ELF-1 (cell line): ENCODE data around the gene WFDC12.
"Not testable (repeated sequence)": the region's sequence is repeated elsewhere in the genome, so short reads cannot be mapped to it uniquely, and the experiment has no call there.

Experiments
- DNase-seq: peaks from one replicate; pipeline ENCODE4 v3.0.0-alpha.2; 2016; ENCODE audit warnings: low read depth, low spot score

Gene WFDC12, protein sequence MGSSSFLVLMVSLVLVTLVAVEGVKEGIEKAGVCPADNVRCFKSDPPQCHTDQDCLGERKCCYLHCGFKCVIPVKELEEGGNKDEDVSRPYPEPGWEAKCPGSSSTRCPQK

DNA sequence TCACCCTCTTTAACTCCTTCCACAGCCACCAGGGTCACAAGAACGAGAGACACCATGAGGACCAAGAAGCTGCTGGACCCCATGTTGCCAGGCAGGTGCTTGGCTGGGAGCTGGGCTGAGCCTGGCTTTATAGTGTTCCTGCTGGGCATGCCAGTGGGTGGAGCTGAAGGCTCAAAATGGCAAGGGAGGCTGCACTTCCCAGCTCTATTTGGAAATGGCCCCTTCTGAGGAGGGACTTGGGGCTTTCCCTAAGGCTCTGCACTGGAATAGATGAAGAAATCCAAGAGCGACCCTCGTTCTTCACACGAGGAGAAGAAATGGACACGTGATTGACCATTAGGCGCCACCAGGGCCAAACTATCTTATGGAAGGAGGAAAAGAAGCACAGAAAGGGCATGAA lies at the start of gene WFDC12:
WFDC12 (minus strand) TSS at position 101 of the 400 bp plus-strand sequence; CDS start at position 83, 18 bp downstream.
- no peak for DNase-seq

DNA sequence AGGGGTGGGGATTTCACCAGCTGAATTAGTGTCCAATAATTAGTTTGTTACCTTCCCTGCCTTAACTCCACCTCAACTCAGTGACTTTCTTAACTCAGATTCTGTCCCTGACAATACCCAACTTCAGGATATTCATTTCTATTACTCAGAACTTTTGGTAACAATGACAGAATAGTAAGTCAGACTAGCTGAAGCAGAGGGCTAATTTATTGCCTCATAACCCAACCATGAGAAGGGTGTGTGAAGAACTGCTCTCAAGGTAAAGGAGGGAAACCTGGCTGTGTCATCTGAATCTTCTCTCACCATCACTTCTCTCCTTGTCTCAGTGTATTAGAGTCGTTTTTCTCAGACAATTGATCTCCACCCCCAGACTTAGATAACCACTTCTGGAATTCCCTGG lies 49.3 kb upstream of the WFDC12 start:
- DNase-seq, result no peak

DNA sequence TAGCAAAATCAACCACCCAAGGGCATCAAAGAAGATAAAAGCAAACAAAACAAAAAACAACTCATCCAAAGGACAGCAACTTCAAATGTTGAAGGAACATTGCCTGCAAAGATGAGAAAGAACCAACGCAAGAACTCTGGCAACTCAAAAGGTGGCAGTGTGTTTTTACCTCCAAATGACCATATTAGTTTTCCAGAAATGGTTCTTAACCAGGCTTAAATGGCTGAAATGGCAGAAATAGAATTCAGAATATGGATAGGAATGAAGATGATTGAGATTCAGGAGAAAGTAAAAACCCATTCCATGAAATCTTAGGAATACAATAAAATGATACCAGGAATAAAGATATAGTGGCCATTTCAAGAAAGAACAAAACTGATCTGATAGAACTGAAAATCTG lies 40.6 kb upstream of the WFDC12 start:
- DNase-seq, result no peak

DNA sequence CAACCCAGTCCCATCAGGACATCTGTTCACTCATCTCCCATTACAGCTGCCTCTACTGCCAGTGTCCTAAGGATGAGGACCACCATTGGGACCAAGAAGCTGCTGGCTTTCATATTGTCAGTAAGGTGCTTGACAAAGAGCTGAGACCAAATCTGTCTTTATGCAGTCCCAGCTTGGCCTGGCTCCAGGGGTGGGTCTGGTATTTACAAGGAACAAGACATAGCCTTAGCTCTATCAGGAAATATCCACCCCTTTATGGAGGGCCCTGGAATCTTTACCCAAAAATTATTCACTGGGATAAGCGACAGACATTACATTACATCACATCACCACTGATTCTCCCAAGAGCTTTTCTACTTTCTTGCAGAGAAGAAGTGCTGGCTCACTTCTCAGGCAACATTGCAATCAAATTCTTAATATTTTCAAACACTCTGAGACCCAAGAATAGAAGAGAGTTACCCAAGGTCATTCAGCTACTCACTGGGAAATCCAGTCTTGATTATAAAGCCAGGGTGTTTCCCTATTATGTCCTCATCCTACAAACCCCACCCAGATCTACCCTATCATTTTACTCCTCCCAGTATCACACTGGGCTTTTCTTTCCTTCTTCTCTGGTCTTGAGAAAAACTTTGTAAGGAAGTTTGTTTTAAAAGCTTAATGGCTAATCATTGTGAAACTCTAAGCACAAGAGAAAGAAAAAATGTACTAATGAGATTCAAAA lies 39.0 kb upstream of the WFDC12 start:
- no peak for DNase-seq

DNA sequence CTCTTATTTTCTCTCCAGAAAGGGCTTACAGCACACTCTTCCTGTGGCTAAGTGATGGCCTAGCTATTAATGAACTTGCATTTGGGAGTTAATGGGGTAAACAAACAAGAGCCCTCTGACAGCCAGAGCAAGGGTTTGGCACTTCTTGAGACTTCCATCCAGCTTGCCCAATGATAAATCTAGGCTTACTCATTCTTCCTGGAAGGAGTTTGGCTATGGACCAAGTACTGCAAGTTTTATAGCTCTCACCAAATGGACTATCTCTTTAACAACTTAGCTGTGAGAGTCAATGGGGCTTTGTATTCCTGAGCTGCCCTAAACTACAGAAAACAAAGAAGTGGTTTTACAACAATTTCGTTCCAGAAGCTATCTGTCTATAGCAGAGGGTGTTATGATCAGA lies 33.7 kb upstream of the WFDC12 start:
- no peak for DNase-seq

DNA sequence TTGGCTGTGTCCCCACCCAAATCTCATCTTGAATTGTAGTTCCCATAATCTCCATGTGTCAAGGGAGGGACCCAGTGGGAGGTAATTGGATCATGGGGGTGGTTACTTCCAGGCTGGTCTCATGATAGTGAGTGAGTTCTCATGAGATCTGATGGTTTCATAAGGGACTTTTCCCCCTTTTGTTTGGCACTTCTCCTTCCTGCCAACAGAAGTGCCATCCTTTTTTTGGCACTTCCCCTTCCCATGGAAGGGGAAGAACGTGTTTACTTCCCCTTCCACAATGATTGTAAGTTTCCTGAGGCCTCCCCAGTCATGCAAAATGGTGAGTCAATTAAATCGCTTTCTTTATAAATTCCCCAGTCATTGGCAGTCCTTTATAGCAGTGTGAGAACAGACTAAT lies 32.4 kb upstream of the WFDC12 start:
- DNase-seq, result no peak

DNA sequence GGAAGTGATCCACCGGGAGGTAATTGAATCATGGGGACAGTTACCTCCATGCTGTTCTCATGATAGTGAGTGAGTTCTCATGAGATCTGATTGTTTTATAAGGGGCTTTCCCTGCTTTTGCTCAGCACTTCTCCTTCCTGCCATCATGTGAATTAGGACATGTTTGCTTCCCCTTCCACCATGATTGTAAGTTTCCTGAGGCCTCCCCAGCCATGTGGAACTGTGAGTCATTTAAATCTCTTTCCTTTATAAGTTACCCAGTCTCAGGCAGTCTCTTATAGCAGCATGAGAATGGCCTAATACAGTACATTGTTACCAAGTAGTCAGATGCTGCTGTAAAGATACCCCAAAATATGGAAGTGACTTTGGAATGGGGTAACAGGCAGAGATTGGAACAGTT lies 30.5 kb upstream of the WFDC12 start:
- not testable (repeated sequence) for DNase-seq

DNA sequence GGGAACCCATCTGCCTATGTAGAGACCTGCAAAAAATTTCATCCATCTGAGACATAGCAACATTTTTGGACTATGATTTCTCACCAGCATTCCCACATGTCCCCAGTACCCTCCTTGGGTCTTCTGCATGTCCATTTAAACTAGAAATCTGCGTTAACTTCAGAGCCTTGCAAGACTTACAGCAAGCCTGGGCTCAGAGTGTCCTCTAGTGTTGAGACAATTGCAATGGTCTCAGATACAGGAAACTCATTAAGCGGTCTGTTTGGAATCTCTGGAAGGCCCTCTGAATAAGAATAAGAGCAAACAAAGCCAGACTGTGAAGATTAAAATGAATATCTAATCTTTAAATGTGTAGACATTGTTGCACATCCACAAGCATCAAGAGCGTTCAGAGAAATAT lies 29.9 kb upstream of the WFDC12 start:
- no peak for DNase-seq

DNA sequence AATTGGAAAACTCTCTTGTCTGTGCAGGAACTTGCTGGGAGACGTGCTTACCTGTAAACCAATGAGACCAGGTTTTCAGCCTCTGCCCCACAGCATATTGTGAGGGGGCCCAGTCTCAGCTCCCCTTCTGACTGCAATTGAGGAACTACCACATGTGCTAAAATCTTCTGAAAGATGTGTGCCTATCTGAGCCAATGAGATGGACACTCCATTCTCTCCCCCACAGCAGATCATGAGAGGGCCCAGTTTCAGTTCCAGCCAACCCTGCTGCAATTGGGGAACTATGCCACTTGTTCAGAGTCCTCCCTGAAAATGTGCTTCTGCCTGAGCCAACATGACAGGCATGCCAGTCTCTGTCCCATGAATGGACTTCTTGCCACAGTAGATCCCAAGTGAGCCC lies 29.5 kb upstream of the WFDC12 start:
- no peak for DNase-seq

DNA sequence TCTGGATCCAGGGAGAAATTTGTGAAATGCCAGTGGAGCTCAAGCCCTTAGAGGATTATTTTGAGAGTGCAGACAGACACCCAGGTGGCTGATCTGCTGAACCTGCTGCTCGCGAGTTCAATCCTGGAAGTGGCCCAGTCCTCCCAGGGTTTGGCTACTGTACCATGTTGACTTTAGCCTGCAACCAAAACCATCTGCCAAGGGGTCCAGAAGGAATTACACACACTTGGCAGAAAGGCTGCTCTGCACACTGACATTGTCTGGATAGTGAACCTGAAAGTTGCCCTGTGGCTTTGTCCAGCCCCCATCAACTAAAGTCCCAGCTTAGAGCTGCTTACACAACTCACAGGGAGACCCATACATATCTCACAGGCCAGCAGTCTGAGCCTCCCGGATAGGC lies 28.9 kb upstream of the WFDC12 start:
- DNase-seq, result no peak

DNA sequence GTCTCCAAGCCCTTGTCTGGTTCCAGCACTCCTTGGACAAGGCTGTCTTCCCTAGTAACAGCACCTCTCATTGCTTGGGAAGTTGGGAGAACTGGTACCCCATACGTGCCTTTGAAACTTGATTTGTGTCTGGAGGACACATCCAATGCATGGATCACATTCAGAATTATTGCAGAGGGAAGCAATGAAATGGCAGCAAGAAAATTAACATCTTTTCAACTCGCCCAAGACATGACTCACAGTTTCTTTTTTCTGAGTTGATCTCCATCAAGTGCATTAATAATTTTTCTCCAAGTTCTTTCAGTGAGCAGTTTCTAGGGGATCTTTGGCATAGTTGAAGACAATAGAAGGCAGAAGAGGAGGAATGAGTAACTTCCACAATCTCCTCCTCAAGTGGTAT lies 28.1 kb upstream of the WFDC12 start:
- no peak for DNase-seq

DNA sequence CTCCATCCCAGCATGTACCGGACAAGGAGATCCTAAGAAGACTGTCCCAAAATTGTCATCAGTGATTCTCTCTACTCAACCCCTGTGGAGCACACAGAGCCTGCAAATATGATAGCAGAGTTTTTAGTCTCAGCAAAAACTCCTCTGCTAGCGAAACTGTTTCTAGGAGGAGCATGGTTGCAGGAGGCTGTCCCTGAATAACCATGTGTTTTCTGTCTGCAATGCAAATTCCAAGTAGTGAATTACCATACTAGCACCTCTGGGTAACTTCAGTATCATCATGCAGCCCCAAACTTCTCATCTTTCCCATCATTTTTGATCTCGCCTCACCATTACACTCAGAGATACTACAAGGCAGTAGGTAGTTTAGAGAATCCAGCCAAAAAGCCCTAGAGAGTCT lies 24.8 kb upstream of the WFDC12 start:
- DNase-seq, result no peak

DNA sequence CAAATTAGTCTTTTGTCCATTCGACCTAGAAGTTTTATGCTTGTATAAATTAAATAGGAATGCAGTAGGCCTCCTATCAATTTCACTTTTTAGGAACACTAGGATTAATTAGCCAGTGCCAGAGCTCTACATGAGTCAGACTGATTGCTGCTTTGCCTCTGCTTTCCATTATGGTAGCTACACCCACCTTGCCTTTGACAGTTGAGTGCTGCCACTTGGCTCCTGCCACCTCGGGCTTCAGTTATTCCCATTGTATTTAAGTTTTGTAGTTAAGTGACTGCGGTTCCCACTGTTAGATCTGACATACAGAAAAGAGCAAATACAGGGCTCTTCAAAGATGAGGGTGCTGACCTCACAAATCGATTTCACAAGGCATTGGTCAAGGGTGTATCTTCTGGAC lies 16.6 kb upstream of the WFDC12 start:
- no peak for DNase-seq

DNA sequence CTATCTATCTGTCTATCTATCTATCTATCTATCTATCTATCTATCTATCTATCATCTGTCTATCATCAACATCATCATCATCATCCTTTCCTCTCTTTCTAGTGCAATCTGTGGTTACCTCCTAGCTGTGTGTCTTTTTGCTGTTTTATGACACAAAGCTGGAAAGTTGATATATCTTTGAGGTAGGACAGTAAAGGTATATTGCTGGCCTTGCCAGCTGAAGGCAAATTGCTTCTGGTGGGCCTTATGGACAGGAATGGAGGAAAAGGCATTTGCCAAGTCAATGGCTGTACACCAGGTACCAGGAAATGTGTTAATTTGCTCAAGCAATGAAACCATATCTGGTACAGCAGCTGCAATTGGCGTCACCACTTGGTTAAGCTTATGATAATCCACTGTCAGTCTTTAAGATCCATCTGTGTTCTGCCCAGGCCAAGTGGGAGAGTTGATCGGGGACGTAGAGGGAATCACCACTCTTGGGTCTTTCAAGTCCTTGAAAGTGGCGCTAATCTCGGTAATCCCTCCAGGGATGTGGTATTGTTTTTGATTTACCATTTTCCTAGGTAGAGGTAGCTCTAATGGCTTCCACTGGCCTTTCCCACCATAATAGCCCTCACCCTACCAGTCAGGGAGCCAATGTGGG lies 15.6 kb upstream of the WFDC12 start:
- not testable (repeated sequence) for DNase-seq

DNA sequence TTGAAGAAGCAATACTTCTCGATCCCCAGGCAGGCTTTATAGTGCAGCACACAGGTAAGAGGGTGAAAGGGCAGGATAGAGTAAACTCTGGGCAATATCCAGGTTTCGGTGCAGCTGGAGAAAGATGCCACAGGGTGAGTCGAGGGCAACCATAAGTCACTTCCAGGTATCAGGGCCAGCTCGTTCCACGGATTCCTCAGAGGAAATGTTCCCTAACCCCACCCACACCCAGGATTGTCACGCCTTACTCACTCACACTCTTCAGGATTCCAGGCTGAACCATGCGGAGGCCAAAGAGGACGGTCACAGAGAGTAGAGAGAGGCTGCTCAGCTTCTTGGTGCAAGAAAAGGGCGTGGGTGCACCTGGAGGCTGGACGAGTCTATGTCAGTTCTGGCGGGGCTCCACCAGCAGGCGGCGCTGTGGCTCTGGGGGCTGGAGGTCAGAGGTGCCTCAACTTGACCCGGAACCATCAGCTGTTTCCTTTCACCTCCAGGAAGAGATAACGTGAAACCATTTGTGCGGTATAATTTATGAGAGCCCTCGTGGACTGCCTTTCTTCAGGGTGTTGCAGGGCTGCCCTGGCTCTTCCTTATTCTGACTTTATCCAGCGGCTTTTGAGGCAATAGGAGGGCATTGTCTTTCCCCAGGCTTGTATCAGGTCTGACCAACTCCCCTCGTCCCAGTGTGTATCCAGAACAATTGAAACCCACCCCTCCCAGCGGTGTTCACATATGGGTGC lies 14.5 kb upstream of the WFDC12 start:
- DNase-seq, result peak; percentile 84

DNA sequence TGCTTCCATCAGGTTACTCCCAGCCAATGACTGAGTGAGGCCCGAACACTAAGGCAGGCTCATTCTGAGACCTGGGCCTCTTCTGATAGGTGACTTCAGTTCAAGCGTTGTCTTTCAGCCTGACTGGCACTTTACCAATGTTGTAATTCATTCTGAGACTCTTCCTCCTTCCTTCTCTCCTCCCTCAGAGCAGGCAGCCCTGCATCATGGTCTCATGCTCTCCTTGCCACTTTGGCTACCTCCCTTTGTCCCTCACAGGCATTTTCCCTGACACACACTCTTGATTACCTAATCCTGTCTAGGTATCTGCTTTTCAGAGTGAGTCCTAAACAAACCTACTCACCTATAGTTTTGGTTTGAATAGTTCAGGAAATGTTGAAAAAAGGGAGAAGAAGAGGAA lies 12.6 kb upstream of the WFDC12 start:
- no peak for DNase-seq

DNA sequence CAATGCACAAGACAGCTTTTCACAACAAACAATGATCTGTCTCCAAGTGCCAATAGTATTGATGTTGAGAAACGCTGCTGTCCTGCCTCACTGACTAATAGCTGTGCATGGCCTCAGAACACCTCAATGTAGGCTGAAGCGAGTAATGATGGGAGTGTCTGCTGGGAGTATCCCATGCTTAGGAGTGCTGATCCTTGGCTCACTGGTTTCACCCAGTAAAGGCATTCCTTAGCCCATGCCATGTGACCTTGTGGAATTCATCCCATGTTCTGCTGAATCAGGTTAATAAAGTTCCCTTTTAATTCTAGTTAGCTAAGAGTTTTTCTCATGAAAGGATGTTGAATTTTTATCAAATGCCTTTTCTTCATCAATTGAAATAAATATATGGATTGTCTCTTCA lies 3.8 kb upstream of the WFDC12 start:
- no peak for DNase-seq

DNA sequence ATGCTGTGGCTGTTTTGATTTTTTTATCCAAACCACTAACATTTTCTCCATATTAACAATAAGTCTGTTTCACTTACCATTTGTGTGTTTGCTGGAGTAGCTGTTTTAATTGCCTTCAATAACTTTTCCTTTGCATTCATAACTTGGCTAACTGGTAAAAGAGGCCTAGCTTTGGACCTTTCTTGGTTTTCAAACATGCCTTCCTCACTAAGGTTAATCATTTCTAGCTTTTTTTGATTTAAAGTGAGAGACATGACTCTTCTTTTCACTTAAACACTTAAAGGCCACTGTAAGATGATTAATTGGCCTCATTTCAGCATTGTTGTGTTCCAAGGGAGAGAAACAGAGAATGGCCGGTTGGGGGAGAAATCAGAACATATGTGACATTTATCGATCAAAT lies 2.9 kb downstream of the WFDC12 start:
- DNase-seq, result no peak

DNA sequence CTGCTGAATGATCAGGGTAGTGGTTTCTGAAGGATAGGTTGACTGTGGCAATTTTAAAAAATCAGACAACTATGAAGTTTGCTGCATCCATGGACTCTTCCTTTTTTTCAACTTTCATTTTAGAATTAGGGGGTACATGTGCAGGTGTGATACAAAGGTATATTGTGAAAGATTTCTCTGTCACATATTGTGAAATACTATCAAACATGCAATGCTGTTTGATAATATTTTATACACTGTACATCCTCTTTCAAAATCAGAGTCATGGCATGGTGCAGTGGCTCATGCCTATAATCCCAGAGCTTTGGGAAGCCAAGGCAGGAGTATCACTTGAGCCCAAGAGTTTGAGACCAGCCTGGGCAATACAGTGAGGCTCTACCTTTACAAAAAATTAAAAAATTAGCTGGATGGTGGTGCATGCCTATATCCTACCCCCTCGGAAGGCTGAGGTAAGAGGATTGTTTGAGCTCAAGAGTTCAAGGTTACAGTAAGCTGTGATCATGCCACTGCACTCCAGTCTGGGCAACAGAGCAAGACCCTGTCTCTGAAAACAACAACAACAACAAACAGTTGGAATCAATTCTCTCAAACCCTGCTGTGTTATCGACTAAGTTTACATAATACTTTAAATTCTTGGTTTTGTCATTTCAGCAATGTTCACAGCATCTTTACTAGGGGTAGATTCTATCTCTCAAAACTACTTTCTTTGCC lies 4.6 kb downstream of the WFDC12 start:
- no peak for DNase-seq

DNA sequence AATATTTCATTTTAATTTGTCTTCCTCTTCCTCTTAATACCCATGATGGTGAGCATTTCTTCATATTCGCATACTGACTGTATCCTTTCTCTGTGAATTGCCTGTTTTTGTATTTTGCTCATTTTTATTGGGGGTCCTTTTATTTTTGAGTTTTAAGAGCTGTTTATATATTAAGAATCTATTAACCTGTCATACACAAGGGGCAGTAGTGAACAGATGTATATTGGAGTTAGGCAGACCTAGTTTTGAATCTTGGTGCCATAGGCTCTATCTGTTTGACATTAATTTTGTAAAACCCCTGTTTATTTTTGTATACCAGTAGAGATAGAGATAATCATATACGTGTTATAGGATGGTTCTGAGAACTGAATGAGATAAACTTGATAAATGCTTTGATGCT lies 6.2 kb downstream of the WFDC12 start:
- DNase-seq, result no peak

DNA sequence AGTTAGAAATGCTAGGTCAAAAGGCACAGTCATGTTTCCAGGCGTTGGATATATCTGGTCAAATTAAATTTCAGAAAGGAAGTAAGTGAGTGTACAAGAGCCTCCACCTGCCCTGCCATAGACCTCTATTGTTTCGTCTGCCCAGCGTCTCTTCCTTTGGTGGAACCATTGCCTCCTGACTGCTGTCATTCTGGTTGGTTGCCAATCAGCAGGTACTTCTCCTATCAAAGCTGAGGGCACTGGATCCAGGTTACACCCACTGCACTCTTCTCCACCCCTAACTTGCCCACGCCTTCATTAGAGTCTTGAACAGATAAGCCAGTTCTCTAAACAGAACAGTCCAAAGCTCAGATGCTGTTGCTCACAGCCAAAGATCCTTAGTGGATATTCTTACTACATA lies 6.7 kb downstream of the WFDC12 start:
- DNase-seq, result no peak

DNA sequence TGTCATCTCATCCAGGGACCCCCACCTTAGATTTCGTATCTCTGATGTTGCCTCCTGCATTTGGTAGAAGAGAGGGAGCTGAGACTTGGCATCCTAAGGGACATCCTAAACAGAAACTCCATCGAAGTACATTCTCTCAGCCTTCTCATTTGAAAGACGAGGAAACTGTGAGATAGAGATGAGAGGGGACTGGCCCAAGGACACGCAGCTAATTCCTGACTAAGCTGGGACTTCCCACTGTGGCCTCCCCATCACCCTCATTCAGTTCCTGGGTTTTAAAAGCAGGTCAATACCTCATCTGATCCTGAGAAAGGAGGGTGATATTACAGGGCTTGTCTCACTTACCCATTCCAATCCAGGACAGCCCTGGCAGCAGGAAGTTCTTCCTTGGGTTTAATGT lies 8.4 kb downstream of the WFDC12 start:
- DNase-seq, result no peak
